GM21390 (cell line): ENCODE results near the gene CLOCK.
A peak's percentile ranks its signal among the peaks of the same experiment; 100 is the strongest.

Experiments used
- ATAC-seq: cut with Tn5 transposase; IDR thresholded peaks from one replicate; pipeline ENCODE4 v1.9.1; 2021; ENCODE audit not compliant: unreplicated experiment

The CLOCK gene

GRCh38 chr4:55543858-55544257, 2.9 kb downstream of the CLOCK start:
- ATAC-seq = no peak

- ATAC-seq = no peak
Measured at GRCh38 chr4:55540271-55540670, 6.4 kb downstream of the CLOCK start.

GRCh38 chr4:55539658-55540057, 7.1 kb downstream of the CLOCK start:
- no peak for ATAC-seq

GRCh38 chr4:55538531-55538930, 8.2 kb downstream of the CLOCK start:
- ATAC-seq = no peak

GRCh38 chr4:55534306-55534705, 12.4 kb downstream of the CLOCK start:
- no peak for ATAC-seq

GRCh38 chr4:55530691-55531090, 16.0 kb downstream of the CLOCK start:
- no peak for ATAC-seq

GRCh38 chr4:55530167-55530566, 16.5 kb downstream of the CLOCK start:
- no peak for ATAC-seq

- ATAC-seq = no peak
Measured at GRCh38 chr4:55528491-55528890, 18.2 kb downstream of the CLOCK start.

- ATAC-seq = no peak
Measured at GRCh38 chr4:55524844-55525571, 21.7 kb downstream of the CLOCK start.

GRCh38 chr4:55518442-55518841, 28.3 kb downstream of the CLOCK start:
- ATAC-seq = no peak

- peak; percentile 82 for ATAC-seq
Measured at GRCh38 chr4:55517526-55518229, 29.0 kb downstream of the CLOCK start.

- ATAC-seq = no peak
Measured at GRCh38 chr4:55512922-55513571, 33.7 kb downstream of the CLOCK start.

- ATAC-seq = no peak
Measured at GRCh38 chr4:55512077-55512476, 34.6 kb downstream of the CLOCK start.

- no peak for ATAC-seq
Measured at GRCh38 chr4:55510685-55511084, 36.0 kb downstream of the CLOCK start.

GRCh38 chr4:55509266-55509665, 37.4 kb downstream of the CLOCK start:
- no peak for ATAC-seq

- no peak for ATAC-seq
Measured at GRCh38 chr4:55507612-55508011, 39.1 kb downstream of the CLOCK start.

- no peak for ATAC-seq
Measured at GRCh38 chr4:55503169-55503568, 43.5 kb downstream of the CLOCK start.

GRCh38 chr4:55500072-55500471, 46.6 kb downstream of the CLOCK start:
- ATAC-seq = peak; percentile 83

GRCh38 chr4:55499495-55499894, 47.2 kb downstream of the CLOCK start:
- ATAC-seq = no peak

- no peak for ATAC-seq
Measured at GRCh38 chr4:55498051-55498450, 48.7 kb downstream of the CLOCK start.

GRCh38 chr4:55491486-55491885, 55.2 kb downstream of the CLOCK start:
- ATAC-seq = no peak

GRCh38 chr4:55488716-55489115, 58.0 kb downstream of the CLOCK start:
- ATAC-seq = no peak
